BJ (cell line): ENCODE data around the gene OR51V1. TPM values are rescaled to one million over a fixed set of nuclear protein-coding genes. Genes with fewer than 3 reads are reported as not detected.
"Not testable (repeated sequence)": the region's sequence is repeated elsewhere in the genome, so short reads cannot be mapped to it uniquely, and the experiment has no call there.

Experiments
- CTCF ChIA-PET: fragments of 350-600 bp; formaldehyde crosslinking; extraction: SDS; loops from one replicate; lab custom pipeline; 2021; ENCODE audit warnings: antibody characterized with exemption, inconsistent platforms; lab: Yijun Ruan, JAX
- POLR2A ChIA-PET: fragments of 300-600 bp; sonication (Branson Sonifier 250); formaldehyde crosslinking; extraction: SDS; loops from one replicate; lab custom pipeline; 2021; ENCODE audit warnings: antibody characterized with exemption; lab: Charles Lee
- DNase-seq: peaks from one replicate; pipeline ENCODE4 v3.0.0-alpha.2; 2011; ENCODE audit warnings: low read depth
- H3K27me3 ChIP-seq: 2 replicates; pipeline ENCODE4 v1.6.0; 2011; ENCODE audit warnings: low read length; ENCODE audit not compliant: control insufficient read depth, insufficient read depth
- H3K36me3 ChIP-seq: 2 replicates; pipeline ENCODE4 v1.5.1; 2011; ENCODE audit warnings: low read length; ENCODE audit not compliant: control insufficient read depth, insufficient read depth
- H3K4me3 ChIP-seq: 2 replicates; pipeline ENCODE4 v1.5.1; 2011; ENCODE audit warnings: low read depth, mild to moderate bottlenecking, control low read depth, low read length
- CTCF ChIP-seq: IDR thresholded peaks from 2 replicates; pipeline ENCODE4 v1.5.1; 2011; ENCODE audit warnings: low read depth, mild to moderate bottlenecking, control low read depth, inconsistent platforms, low read length, moderate library complexity; ENCODE audit not compliant: insufficient read depth
- polyA plus RNA-seq: library from polyadenylated mRNA; depleted of rRNA; stranded (reverse); fragments of >200 nt; gene quantifications from 2 replicates; pipeline ENCODE4 v1.2.3, GENCODE V29; 2011

Gene OR51V1
- polyA plus RNA-seq, 1 experiment = not detected

DNA sequence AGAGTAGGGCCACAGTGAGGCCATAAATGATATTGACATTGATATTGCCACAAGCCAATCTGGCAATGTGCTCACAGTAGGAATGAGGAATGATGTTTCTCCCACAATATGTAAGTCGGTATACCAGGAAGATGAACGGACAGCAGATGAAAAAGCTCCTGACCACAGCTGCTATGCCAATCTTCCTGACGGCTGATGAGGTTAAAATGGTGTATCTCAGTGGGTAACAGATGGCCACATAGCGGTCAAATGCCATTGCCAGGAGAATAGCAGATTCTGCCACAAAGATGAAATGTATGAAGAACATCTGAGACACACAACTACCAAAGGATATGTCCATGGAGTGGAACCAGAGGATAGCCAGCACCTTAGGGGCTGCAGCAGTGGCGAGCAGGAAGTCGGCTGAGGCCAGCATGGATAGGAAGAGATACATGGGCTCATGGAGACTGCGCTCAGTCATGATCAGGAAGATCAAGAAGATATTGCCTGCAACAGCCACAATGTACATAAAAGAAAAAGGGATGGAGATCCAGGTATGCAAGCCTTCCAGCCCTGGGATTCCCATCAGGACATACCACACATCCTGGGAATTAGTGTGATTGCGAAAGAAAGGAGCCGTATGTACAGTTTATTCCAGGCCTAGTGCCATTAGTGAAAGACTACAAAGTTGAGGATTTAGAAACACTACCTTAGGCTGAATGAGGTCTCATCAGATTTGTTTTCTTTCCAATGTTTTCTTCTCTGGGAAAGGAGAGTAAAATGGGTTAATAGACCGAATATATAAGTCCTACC lies 22.2 kb downstream of the OR51V1 start:
- ChIA-PET POLR2A (no interaction called here), CTCF (no interaction called here)
- Histone ChIP-seq H3K27me3 (no peaks in the 10 kb centered on the region), H3K4me3 (no peak overlapping the region), H3K36me3 (no peaks in the 10 kb centered on the region)
- TF ChIP-seq CTCF = no peak
- no peak for DNase-seq

- Histone ChIP-seq H3K4me3 (no peak overlapping the region), H3K36me3 (no peaks in the 10 kb centered on the region), H3K27me3 (no peaks in the 10 kb centered on the region)
- DNase-seq = no peak
- ChIA-PET POLR2A (no interaction called here), CTCF (no interaction called here)
- TF ChIP-seq CTCF = no peak
These were observed 25.5 kb downstream of the OR51V1 start for GRCh38 chr11:5174934-5175333.

- no peak for TF ChIP-seq CTCF
- DNase-seq = no peak
- Histone ChIP-seq H3K27me3 (no peaks in the 10 kb centered on the region), H3K36me3 (no peaks in the 10 kb centered on the region), H3K4me3 (no peak overlapping the region)
- ChIA-PET CTCF (interaction anchor here (0.6 kb wide), 1 partner anchor 18 kb away, joined by 5 read pairs; no protein-coding TSS in a partner anchor), POLR2A (no interaction called here)
These were observed 28.6 kb downstream of the OR51V1 start for GRCh38 chr11:5171856-5172255.

DNA sequence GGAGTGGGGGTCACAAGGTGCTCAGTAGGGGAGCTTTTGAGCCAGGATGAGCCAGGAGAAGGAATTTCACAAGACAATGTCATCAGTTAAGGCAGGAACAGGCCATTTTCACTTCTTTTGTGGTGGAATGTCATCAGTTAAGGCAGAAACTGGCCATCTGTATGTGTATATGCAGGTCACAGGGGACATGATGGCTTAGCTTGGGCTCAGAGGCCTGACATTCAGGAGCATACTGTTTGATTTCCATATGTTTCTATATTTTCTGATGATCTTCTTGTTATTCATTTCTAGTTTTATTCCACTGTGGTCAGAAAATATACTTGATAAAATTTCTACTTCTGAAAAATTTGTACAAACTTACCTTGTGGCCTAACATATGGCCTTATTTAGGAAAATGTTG lies 34.6 kb downstream of the OR51V1 start:
- POLR2A ChIA-PET, H3K36me3 ChIP-seq, CTCF ChIA-PET, DNase-seq, H3K27me3 ChIP-seq, H3K4me3 ChIP-seq: not testable (repeated sequence)

- H3K4me3 ChIP-seq, POLR2A ChIA-PET, DNase-seq, CTCF ChIA-PET, H3K27me3 ChIP-seq, H3K36me3 ChIP-seq: not testable (repeated sequence)
These were observed 35.7 kb downstream of the OR51V1 start for GRCh38 chr11:5164807-5165206.

GRCh38 chr11:5161045-5161444 lies 39.4 kb downstream of the OR51V1 start:
- CTCF ChIA-PET, H3K36me3 ChIP-seq, POLR2A ChIA-PET, DNase-seq, H3K4me3 ChIP-seq, H3K27me3 ChIP-seq: not testable (repeated sequence)

DNA sequence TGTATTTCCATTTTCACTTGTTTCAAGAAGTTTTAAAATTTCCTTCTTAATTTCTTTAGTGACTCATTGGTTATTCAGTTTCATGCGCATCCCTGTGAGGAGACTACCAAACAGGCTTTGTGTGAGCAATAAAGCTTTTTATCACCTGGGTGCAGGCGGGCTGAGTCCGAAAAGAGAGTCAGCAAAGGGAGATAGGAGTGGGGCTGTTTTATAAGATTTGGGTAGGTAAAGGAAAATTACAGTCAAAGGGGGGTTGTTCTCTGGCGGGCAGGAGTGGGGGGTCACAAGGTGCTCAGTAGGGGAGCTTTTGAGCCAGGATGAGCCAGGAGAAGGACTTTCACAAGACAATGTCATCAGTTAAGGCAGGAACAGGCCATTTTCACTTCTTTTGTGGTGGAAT lies 40.3 kb downstream of the OR51V1 start:
- DNase-seq, H3K27me3 ChIP-seq, POLR2A ChIA-PET, CTCF ChIA-PET, H3K4me3 ChIP-seq, H3K36me3 ChIP-seq: not testable (repeated sequence)
